ENCODE measurements around the gene TDP2. TPM values are rescaled to one million over a fixed set of nuclear protein-coding genes. Genes with fewer than 3 reads are reported as not detected.

Gene TDP2
- polyA plus RNA-seq, 2 donors, result 13.9 to 14.2 TPM

- H3K36me3 ChIP-seq (ENCODE audit: control insufficient read depth in 2 of 2, insufficient read depth in 2 of 2, low read length in 1 of 2), result no peaks in the 10 kb centered on the region
- H3K27me3 ChIP-seq (ENCODE audit: control insufficient read depth in 1 of 2, insufficient read depth in 2 of 2, low read length in 2 of 2), result no peaks in the 10 kb centered on the region
- H3K4me1 ChIP-seq (ENCODE audit: control insufficient read depth in 2 of 2, insufficient read depth in 2 of 2, low read length in 1 of 2), result no peaks in the 10 kb centered on the region
- no peak overlapping the region for H3K4me3 ChIP-seq (ENCODE audit: low read depth in 1 of 2, low read length in 2 of 2)
- no peaks in the 10 kb centered on the region for H3K9me3 ChIP-seq (ENCODE audit: control insufficient read depth in 2 of 2, insufficient read depth in 1 of 2, low read depth in 1 of 2, low read length in 1 of 2)
- 81 to 95% methylated on average over 1 of the region's 1 CpG for WGBS, 2 donors
- no peak overlapping the region for H3K27ac ChIP-seq (ENCODE audit: low read depth in 2 of 2, low read length in 1 of 2)
Observed at GRCh38 chr6:24694198-24694597, 27.5 kb upstream of the TDP2 start.

- no peaks in the 10 kb centered on the region for H3K27me3 ChIP-seq (ENCODE audit: control insufficient read depth in 1 of 2, insufficient read depth in 2 of 2, low read length in 2 of 2)
- no peaks in the 10 kb centered on the region for H3K36me3 ChIP-seq (ENCODE audit: control insufficient read depth in 2 of 2, insufficient read depth in 2 of 2, low read length in 1 of 2)
- WGBS, 2 donors, result 89 to 90% methylated on average over 2 of the region's 2 CpGs
- no peak overlapping the region for H3K27ac ChIP-seq (ENCODE audit: low read depth in 2 of 2, low read length in 1 of 2)
- H3K4me1 ChIP-seq (ENCODE audit: control insufficient read depth in 2 of 2, insufficient read depth in 2 of 2, low read length in 1 of 2), result no peaks in the 10 kb centered on the region
- no peaks in the 10 kb centered on the region for H3K9me3 ChIP-seq (ENCODE audit: control insufficient read depth in 2 of 2, insufficient read depth in 1 of 2, low read depth in 1 of 2, low read length in 1 of 2)
- H3K4me3 ChIP-seq (ENCODE audit: low read depth in 1 of 2, low read length in 2 of 2), result no peak overlapping the region
Observed at GRCh38 chr6:24692848-24693592, 26.3 kb upstream of the TDP2 start.

- 89 to 91% methylated on average over 3 of the region's 3 CpGs for WGBS, 2 donors
- Histone ChIP-seq H3K4me3 (ENCODE audit: low read depth in 1 of 2, low read length in 2 of 2) (no peak overlapping the region), H3K27me3 (ENCODE audit: control insufficient read depth in 1 of 2, insufficient read depth in 2 of 2, low read length in 2 of 2) (no peaks in the 10 kb centered on the region), H3K27ac (ENCODE audit: low read depth in 2 of 2, low read length in 1 of 2) (no peak overlapping the region), H3K9me3 (ENCODE audit: control insufficient read depth in 2 of 2, insufficient read depth in 1 of 2, low read depth in 1 of 2, low read length in 1 of 2) (no peaks in the 10 kb centered on the region), H3K4me1 (ENCODE audit: control insufficient read depth in 2 of 2, insufficient read depth in 2 of 2, low read length in 1 of 2) (no peaks in the 10 kb centered on the region), H3K36me3 (ENCODE audit: control insufficient read depth in 2 of 2, insufficient read depth in 2 of 2, low read length in 1 of 2) (no peaks in the 10 kb centered on the region)
Observed at GRCh38 chr6:24692415-24692814, 25.7 kb upstream of the TDP2 start.

DNA sequence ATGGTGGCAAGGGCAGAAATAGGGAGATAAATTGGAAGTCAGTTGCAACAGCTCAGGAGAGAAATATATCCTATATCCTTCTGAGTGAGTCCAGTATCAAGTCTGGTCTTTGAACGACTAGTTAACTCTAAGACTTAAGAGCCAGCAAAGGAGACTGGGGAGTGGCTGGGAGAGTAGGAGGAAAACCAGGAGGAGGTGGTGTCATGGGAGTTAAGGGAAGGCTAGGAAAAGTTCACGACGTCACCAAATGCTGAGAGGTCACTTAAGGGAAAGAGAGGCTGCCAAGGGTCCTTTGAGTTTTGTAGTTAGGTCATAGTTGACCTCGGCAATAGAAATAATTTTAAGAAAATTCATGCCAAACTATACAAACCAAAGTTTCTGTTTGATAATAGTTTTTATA, 25.3 kb upstream of the TDP2 start:
- Histone ChIP-seq H3K4me1 (ENCODE audit: control insufficient read depth in 2 of 2, insufficient read depth in 2 of 2, low read length in 1 of 2) (no peaks in the 10 kb centered on the region), H3K4me3 (ENCODE audit: low read depth in 1 of 2, low read length in 2 of 2) (no peak overlapping the region), H3K27ac (ENCODE audit: low read depth in 2 of 2, low read length in 1 of 2) (no peak overlapping the region), H3K9me3 (ENCODE audit: control insufficient read depth in 2 of 2, insufficient read depth in 1 of 2, low read depth in 1 of 2, low read length in 1 of 2) (no peaks in the 10 kb centered on the region), H3K27me3 (ENCODE audit: control insufficient read depth in 1 of 2, insufficient read depth in 2 of 2, low read length in 2 of 2) (no peaks in the 10 kb centered on the region), H3K36me3 (ENCODE audit: control insufficient read depth in 2 of 2, insufficient read depth in 2 of 2, low read length in 1 of 2) (no peaks in the 10 kb centered on the region)
- WGBS, 2 donors, result 74 to 76% methylated on average over 4 of the region's 4 CpGs

DNA sequence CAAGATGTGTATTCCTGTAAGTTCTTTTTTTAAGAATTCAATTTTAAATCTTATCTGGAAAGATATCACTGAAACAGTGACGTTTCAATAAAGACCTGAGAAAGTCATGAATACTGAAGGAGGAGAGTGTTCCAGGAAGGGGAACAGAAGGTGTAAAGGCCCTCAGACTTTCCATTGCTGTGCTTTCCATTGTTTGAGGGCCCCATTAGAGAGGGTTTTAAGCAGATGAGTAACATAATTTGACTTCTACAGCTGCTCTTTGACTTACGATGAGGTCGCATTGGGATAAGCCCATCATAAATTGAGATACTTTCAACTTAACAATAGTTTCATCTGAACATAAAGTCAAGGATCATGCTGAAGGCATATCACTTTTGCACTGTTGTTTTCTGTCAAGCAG, 24.9 kb upstream of the TDP2 start:
- Histone ChIP-seq H3K4me3 (ENCODE audit: low read depth in 1 of 2, low read length in 2 of 2) (no peak overlapping the region), H3K36me3 (ENCODE audit: control insufficient read depth in 2 of 2, insufficient read depth in 2 of 2, low read length in 1 of 2) (no peaks in the 10 kb centered on the region), H3K9me3 (ENCODE audit: control insufficient read depth in 2 of 2, insufficient read depth in 1 of 2, low read depth in 1 of 2, low read length in 1 of 2) (no peaks in the 10 kb centered on the region), H3K4me1 (ENCODE audit: control insufficient read depth in 2 of 2, insufficient read depth in 2 of 2, low read length in 1 of 2) (no peaks in the 10 kb centered on the region), H3K27ac (ENCODE audit: low read depth in 2 of 2, low read length in 1 of 2) (no peak overlapping the region), H3K27me3 (ENCODE audit: control insufficient read depth in 1 of 2, insufficient read depth in 2 of 2, low read length in 2 of 2) (no peaks in the 10 kb centered on the region)
- 84 to 86% methylated on average over 3 of the region's 3 CpGs for WGBS, 2 donors

GRCh38 chr6:24690593-24690992, 23.9 kb upstream of the TDP2 start:
- H3K27me3 ChIP-seq (ENCODE audit: control insufficient read depth in 1 of 2, insufficient read depth in 2 of 2, low read length in 2 of 2), result no peaks in the 10 kb centered on the region
- WGBS, 2 donors, result 40 to 62% methylated on average over 1 of the region's 1 CpG
- H3K27ac ChIP-seq (ENCODE audit: low read depth in 2 of 2, low read length in 1 of 2), result no peak overlapping the region

DNA sequence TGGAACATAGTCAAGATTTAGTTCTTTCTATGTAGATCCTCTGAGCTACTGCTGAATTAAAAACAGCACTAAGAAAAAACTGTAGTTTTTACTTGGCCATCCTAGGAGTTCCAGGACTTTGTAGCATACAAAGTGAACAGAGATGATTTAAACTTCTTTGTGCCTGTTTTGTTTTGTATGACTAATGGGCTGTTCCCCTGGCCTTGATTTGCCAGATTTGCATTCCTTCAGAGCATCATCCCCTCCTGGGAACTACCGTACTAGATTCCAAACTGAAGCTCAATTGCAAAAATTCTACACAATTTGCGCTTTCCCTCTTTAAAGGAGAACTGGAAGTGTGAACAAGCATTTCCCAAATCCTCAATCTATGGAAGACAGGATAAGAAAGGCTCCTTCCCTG, 23.3 kb upstream of the TDP2 start:
- Histone ChIP-seq H3K36me3 (ENCODE audit: control insufficient read depth in 2 of 2, insufficient read depth in 2 of 2, low read length in 1 of 2) (no peaks in the 10 kb centered on the region), H3K9me3 (ENCODE audit: control insufficient read depth in 2 of 2, insufficient read depth in 1 of 2, low read depth in 1 of 2, low read length in 1 of 2) (no peaks in the 10 kb centered on the region), H3K27ac (ENCODE audit: low read depth in 2 of 2, low read length in 1 of 2) (no peak overlapping the region), H3K4me1 (ENCODE audit: control insufficient read depth in 2 of 2, insufficient read depth in 2 of 2, low read length in 1 of 2) (no peaks in the 10 kb centered on the region), H3K4me3 (ENCODE audit: low read depth in 1 of 2, low read length in 2 of 2) (no peak overlapping the region), H3K27me3 (ENCODE audit: control insufficient read depth in 1 of 2, insufficient read depth in 2 of 2, low read length in 2 of 2) (no peaks in the 10 kb centered on the region)
- WGBS, 2 donors, result 77 to 86% methylated on average over 2 of the region's 2 CpGs

More at GRCh38 chr6:24690593-24690992, 23.9 kb upstream of the TDP2 start:
- Histone ChIP-seq H3K4me3 (ENCODE audit: low read depth in 1 of 2, low read length in 2 of 2) (no peak overlapping the region), H3K36me3 (ENCODE audit: control insufficient read depth in 2 of 2, insufficient read depth in 2 of 2, low read length in 1 of 2) (no peaks in the 10 kb centered on the region), H3K9me3 (ENCODE audit: control insufficient read depth in 2 of 2, insufficient read depth in 1 of 2, low read depth in 1 of 2, low read length in 1 of 2) (no peaks in the 10 kb centered on the region), H3K4me1 (ENCODE audit: control insufficient read depth in 2 of 2, insufficient read depth in 2 of 2, low read length in 1 of 2) (no peaks in the 10 kb centered on the region)

- no peak overlapping the region for H3K4me3 ChIP-seq (ENCODE audit: low read depth in 1 of 2, low read length in 2 of 2)
- 86 to 92% methylated on average over 4 of the region's 4 CpGs for WGBS, 2 donors
Observed at GRCh38 chr6:24686946-24687345, 20.2 kb upstream of the TDP2 start.

GRCh38 chr6:24686408-24686807, 19.7 kb upstream of the TDP2 start:
- no peaks in the 10 kb centered on the region for H3K9me3 ChIP-seq (ENCODE audit: control insufficient read depth in 2 of 2, insufficient read depth in 1 of 2, low read depth in 1 of 2, low read length in 1 of 2)
- H3K36me3 ChIP-seq (ENCODE audit: control insufficient read depth in 2 of 2, insufficient read depth in 2 of 2, low read length in 1 of 2), result no peaks in the 10 kb centered on the region
- H3K4me3 ChIP-seq (ENCODE audit: low read depth in 1 of 2, low read length in 2 of 2), result no peak overlapping the region
- H3K27me3 ChIP-seq (ENCODE audit: control insufficient read depth in 1 of 2, insufficient read depth in 2 of 2, low read length in 2 of 2), result no peaks in the 10 kb centered on the region
- WGBS, 2 donors, result 89 to 97% methylated on average over 1 of the region's 1 CpG
- no peak overlapping the region for H3K27ac ChIP-seq (ENCODE audit: low read depth in 2 of 2, low read length in 1 of 2)
- no peaks in the 10 kb centered on the region for H3K4me1 ChIP-seq (ENCODE audit: control insufficient read depth in 2 of 2, insufficient read depth in 2 of 2, low read length in 1 of 2)

More at GRCh38 chr6:24686946-24687345, 20.2 kb upstream of the TDP2 start:
- no peak overlapping the region for H3K27ac ChIP-seq (ENCODE audit: low read depth in 2 of 2, low read length in 1 of 2)
- no peaks in the 10 kb centered on the region for H3K27me3 ChIP-seq (ENCODE audit: control insufficient read depth in 1 of 2, insufficient read depth in 2 of 2, low read length in 2 of 2)
- no peaks in the 10 kb centered on the region for H3K9me3 ChIP-seq (ENCODE audit: control insufficient read depth in 2 of 2, insufficient read depth in 1 of 2, low read depth in 1 of 2, low read length in 1 of 2)
- H3K36me3 ChIP-seq (ENCODE audit: control insufficient read depth in 2 of 2, insufficient read depth in 2 of 2, low read length in 1 of 2), result no peaks in the 10 kb centered on the region
- H3K4me1 ChIP-seq (ENCODE audit: control insufficient read depth in 2 of 2, insufficient read depth in 2 of 2, low read length in 1 of 2), result no peaks in the 10 kb centered on the region
